Transverse colon (tissue), 4 donors: ENCODE results near the gene TUBB2A.
"Not testable (repeated sequence)": the region's sequence is repeated elsewhere in the genome, so short reads cannot be mapped to it uniquely, and the experiment has no call there.

Experiments
- CTCF ChIP-seq, 5 experiments: fragments of 200-600 bp in 3 of 5; fragments of 450-650 bp in 2 of 5; sonication (generic) in 3 of 5; IDR thresholded peaks; 1 replicate in 2 of 5; 2 replicates in 3 of 5; pipeline ENCODE4 v1.5.1; 2016 to 2017; ENCODE audit warnings: antibody characterized with exemption in 5 of 5, inconsistent platforms in 3 of 5, mild to moderate bottlenecking in 2 of 5, moderate library complexity in 1 of 5
- EP300 ChIP-seq: sonication (generic); formaldehyde crosslinking; IDR thresholded peaks from one replicate; pipeline ENCODE4 v1.6.1; 2017; ENCODE audit warnings: antibody characterized with exemption, low read depth
- POLR2A ChIP-seq: fragments of 450-650 bp; IDR thresholded peaks from one replicate; pipeline ENCODE4 v1.6.1; 2016; ENCODE audit warnings: antibody characterized with exemption, mild to moderate bottlenecking, moderate library complexity
- POLR2AphosphoS5 ChIP-seq, 3 donors: sonication (generic); formaldehyde crosslinking; IDR thresholded peaks; one replicate each; pipeline ENCODE4 v1.6.1; 2016; ENCODE audit warnings: antibody characterized with exemption in 3 of 3

DNA sequence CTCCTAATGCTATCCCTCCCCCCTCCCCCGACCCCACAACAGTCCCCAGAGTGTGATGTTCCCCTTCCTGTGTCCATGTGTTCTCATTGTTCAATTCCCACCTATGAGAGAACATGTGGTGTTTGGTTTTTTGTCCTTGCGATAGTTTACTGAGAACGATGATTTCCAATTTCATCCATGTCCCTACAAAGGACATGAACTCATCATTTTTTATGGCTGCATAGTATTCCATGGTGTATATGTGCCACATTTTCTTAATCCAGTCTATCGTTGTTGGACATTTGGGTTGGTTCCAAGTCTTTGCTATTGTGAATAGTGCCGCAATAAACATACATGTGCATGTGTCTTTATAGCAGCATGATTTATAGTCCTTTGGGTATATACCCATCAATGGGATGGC is 40.4 kb upstream of the TUBB2A start:
- TF ChIP-seq POLR2A; POLR2AphosphoS5 (IDR thresholded peaks at IDR 0.05); CTCF (IDR thresholded peaks at IDR 0.05); EP300: not testable (repeated sequence)
